HFF-Myc (cell line): ENCODE results near the gene THSD7B.

Source experiments
- DNase-seq: peaks from one replicate; pipeline ENCODE4 v3.0.0-alpha.2; 2011; ENCODE audit warnings: low read depth; ENCODE audit errors: extremely low read depth
- H3K4me3 ChIP-seq: replicated peaks from 2 replicates; pipeline ENCODE4 v1.5.1; 2011; ENCODE audit warnings: low read depth, mild to moderate bottlenecking, control low read depth, low read length
- TF ChIP-seq, protein P1 (sequence below): IDR thresholded peaks from 2 replicates; pipeline ENCODE4 v1.5.1; 2012; ENCODE audit warnings: mild to moderate bottlenecking, low read depth, low read length, control low read depth; ENCODE audit errors: missing control alignments

The THSD7B gene

DNA sequence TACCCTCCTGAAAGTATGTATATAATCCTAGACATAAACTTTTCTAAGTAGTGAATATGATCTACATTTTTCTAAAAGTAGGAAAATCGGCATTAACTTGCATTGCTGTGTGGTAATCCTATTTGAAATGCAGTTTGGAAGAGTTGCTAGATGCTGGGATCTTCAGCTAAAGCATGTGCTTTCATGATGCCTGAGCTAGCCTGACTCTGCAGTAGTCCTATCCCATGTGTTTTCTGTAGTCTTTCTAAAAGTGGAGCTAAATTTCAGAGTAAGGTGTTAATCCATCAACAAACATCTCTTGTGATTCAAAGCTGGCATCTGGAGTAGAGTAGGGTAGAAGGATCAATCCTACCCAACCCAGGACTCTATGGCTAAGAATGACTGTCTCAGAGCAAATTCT, 229.4 kb downstream of the THSD7B start:
- no peak for DNase-seq
- H3K4me3 ChIP-seq: no peak overlapping the region
- TF ChIP-seq, protein P1, sequence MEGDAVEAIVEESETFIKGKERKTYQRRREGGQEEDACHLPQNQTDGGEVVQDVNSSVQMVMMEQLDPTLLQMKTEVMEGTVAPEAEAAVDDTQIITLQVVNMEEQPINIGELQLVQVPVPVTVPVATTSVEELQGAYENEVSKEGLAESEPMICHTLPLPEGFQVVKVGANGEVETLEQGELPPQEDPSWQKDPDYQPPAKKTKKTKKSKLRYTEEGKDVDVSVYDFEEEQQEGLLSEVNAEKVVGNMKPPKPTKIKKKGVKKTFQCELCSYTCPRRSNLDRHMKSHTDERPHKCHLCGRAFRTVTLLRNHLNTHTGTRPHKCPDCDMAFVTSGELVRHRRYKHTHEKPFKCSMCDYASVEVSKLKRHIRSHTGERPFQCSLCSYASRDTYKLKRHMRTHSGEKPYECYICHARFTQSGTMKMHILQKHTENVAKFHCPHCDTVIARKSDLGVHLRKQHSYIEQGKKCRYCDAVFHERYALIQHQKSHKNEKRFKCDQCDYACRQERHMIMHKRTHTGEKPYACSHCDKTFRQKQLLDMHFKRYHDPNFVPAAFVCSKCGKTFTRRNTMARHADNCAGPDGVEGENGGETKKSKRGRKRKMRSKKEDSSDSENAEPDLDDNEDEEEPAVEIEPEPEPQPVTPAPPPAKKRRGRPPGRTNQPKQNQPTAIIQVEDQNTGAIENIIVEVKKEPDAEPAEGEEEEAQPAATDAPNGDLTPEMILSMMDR: no peak

GRCh38 chr2:136997557-136997956, 232.2 kb downstream of the THSD7B start:
- no peak overlapping the region for H3K4me3 ChIP-seq
- no peak for DNase-seq
- TF ChIP-seq, protein P1: no peak

DNA sequence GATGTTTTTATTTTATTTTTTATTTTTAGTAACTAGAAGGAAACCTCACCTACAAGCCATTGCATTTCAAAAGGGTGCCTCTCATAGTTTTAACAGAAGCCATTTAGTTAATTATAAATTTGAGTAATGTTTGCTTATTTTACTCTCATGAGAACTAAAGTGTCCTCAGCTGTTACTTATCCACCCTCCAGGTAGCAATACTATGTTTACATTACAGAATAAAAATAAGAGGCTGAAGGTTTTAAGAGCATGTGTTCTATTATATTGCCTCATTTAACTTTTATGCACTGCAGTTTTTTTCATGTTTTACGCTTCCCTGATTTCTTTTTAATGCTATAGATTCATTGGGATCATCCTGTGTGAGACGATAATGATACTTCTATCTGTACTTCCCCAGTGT, 235.5 kb downstream of the THSD7B start:
- DNase-seq: no peak
- TF ChIP-seq, protein P1: no peak

DNA sequence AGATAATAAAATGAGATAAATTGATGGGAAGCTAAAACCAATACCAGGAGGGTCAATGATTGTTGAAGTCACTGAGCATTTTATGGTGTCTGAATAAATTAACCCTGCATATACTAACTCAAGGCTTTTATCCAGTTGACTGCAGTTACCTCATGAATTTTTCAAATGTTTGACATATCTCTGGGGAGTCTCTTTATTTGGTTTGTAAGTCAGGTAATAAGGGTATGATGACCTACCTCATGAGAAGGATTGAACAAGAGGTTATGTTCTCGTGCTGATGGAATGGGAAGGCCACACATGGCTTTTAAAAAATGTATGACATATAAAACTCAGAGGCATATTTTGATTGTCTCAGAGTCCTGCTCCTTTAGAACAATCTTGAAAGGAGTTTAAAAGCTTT, 237.6 kb downstream of the THSD7B start:
- no peak for DNase-seq
- TF ChIP-seq, protein P1: no peak
- no peak overlapping the region for H3K4me3 ChIP-seq

More for the DNA sequence above, 235.5 kb downstream of the THSD7B start:
- no peak overlapping the region for H3K4me3 ChIP-seq

GRCh38 chr2:137005210-137005609, 239.9 kb downstream of the THSD7B start:
- TF ChIP-seq, protein P1: no peak
- H3K4me3 ChIP-seq: no peak overlapping the region
- DNase-seq: no peak

DNA sequence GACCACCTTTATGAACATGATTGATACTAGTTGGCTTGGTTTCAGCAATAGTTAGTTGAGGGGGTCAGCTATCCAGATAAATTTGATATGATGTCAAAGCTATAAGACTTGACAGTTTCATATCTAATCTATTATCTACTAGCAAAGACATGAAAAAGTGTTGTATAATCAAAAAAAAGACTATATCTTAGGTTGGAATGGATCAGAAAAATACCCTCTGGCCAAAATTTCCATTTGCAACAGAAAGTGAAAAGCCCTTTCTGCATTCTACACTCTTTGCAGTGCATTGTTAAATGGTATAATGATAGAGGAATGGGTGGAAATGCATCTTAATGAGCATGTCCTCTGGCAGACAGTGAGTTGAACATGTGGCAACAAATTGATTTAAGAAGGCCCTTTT, 242.6 kb downstream of the THSD7B start:
- no peak overlapping the region for H3K4me3 ChIP-seq
- no peak for DNase-seq
- TF ChIP-seq, protein P1: no peak

DNA sequence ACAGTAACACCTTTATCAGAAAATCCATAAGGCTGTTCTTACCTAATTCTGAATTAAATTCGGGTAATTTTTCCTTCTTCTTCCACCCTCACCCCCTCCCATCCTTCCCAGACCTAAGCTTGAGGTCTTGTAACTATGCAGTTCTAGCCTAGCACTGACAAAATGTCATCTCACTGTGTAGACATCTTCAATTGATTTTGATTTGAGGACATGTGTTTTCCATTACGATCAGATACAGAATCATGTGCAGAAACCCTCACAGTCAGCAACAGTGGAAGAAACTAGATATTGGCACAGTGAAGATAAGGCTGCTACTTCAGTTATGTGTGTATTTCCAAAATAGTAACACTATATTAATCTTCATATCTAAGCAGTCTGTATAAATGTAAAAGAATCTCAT, 244.6 kb downstream of the THSD7B start:
- no peak for DNase-seq
- no peak overlapping the region for H3K4me3 ChIP-seq
- TF ChIP-seq, protein P1: no peak
